GM21825 (cell line): ENCODE data around the gene DPCD.
"Not testable (repeated sequence)": the region's sequence is repeated elsewhere in the genome, so short reads cannot be mapped to it uniquely, and the experiment has no call there.

ENCODE experiments used
- ATAC-seq: cut with Tn5 transposase; IDR thresholded peaks from one replicate; pipeline ENCODE4 v1.9.1; 2021; ENCODE audit warnings: mild to moderate bottlenecking, moderate library complexity; ENCODE audit not compliant: unreplicated experiment

DPCD gene

GRCh38 chr10:101580486-101581399 is 7.4 kb upstream of the DPCD start:
- no peak for ATAC-seq

DNA sequence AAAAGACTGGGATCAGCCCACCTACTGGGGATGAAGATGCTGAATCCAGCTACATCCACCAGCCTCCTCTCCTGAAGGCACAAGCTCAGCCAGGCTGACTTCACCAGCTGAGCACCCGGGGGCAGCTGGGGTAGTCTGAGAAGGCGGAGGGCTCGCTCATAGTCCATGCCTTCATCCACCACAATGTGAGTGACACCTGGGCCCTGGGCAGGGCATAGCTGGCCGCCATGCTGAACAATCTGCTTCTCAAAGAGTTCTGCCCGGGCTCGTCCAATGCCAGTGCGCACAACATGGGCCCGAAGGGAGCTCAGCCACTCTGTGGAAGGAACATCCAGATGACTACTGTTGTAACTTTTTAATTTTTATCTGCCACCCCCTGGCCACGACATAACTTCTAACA is 2.3 kb upstream of the DPCD start:
- ATAC-seq, result no peak

DNA sequence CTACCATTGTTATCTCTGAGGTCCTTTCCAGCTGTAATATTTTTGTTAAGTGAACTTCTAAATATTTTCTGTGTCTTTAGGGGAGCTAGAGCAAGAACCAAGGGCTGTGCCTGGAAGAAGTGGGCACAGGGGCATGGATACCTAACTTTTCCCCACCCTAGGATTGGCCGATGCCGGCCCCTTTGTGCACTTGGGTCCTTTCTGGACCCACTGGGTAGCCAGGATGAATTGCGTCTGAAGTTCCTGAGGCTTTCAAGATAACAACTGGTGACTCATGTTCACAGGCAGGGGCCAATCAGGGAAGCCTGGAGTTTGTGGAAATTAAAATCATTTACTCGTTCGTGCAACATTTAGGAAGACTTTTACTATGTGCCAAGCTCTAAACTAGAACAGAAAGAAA is 758 bp downstream of the DPCD start:
- no peak for ATAC-seq

- ATAC-seq, result not testable (repeated sequence)
Observed at GRCh38 chr10:101593331-101593730, 5.2 kb downstream of the DPCD start.

GRCh38 chr10:101595591-101596433 is 7.7 kb downstream of the DPCD start:
- ATAC-seq, result no peak

DNA sequence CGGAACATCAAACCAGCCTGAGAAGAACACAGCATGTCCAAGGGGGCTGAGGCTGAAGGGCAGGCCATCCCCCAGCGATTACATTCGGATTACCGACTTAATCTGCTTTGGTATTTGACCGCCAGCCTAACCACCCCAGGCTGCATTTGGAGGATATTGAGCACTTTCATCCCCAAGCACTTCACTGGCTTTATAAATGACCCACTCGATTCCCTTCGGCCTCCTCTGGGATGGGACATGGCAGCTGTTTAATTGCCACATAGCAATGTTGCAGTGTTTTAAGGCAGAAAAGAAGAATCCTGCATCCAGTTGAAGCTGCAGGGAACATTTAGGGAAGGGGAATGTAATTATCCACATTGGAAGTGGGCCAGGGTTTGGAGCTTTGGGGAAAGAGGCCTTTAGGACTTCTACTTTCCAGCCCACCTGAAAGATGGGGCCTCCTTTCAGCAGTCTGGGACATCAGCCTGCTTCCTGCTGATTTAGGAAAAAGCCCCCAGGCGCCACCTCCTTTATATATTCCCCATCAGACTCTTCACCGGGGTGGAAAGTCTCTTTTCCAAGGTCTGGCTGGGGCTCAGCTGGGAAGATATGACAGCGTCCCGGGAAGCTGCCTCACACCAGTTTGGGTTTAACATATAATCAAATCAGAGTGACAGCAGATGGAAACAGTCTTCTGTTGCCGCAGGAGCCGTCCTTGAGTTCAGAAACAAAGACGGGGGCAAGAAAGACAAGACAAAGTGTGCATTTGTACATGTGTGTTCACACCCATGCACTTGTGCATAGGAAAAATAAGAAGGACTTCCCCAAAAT is 9.2 kb downstream of the DPCD start:
- no peak for ATAC-seq

DNA sequence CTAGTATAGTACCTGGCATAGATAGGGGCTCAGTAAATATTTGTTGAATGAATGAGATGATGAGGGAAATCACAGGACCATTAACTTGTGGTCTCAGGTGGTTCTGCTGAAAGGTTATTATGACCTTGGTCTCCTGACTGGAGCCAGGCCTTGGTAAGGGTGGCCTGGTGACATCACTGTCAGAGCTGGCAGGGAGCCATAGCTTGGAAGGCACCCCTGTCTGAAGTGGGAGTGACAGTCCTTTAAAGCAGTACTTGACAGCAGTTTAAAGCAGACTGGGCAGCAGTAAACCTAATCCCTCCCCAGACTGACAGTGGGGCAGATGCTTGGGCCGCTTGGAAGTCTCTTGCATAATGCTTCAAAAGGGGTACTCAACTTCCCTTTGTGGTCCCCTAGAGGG is 13.4 kb downstream of the DPCD start:
- no peak for ATAC-seq

- ATAC-seq, result peak; percentile 62
Observed at GRCh38 chr10:101602761-101603398, 14.8 kb downstream of the DPCD start.

- no peak for ATAC-seq
Observed at GRCh38 chr10:101607124-101607523, 19.0 kb downstream of the DPCD start.

DNA sequence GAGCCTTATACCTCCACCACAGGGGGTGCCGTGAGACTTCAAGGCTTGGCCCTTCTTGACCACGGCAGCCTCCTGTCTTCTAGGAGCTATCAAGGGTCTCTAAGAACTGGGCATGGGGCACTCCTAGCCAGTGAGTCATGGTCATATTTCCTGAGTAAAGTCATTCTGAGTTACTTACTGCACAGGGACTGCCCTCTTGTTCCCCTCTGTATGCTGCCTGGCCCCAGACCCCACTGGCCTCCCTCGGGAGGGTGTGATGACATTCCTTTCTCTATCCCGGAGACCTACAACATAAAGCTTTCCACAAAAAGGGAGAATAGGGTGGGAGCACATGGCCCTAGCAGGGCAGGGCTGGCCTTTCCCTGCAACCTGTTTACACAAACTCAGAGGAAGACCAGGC is 21.4 kb downstream of the DPCD start:
- no peak for ATAC-seq

DNA sequence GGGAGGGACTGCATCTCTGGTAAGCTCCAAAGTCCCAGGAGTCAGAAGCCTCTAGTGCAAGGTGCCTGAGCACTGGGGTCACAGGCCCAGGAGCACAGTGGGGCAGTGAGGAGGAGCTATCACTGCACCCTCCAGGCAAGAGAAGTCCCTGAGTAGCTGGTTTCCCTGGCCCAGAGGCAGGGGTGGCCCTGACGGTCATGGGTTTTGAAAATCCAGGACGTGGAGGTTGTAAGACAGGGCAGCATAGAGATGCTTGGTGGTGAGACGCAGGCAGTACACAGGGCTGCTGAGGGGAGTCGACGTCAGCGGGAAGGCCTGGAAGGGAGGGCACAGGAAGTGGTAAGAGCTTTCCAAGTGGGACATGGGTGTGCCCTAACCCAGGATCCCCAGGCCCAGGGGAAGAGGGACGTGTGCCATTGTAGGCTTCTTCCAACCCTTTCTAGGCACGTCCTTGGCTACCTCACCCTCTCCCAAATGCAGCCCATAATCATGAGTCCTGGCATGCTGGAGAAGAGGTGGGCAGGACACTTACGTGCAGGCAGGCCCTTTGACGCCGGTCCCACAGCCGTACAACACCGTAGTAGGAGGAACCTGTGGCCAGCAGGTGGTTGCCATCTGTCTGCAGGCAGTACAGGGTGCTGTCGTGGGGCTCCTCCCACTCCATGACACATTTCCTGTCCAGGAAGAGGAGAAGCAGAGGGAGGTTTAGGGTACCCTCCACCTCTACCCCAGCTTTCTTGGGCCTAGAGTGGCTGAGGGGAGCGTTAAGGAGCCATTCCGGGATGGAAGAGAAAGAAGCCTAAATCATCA is 23.2 kb downstream of the DPCD start:
- no peak for ATAC-seq

GRCh38 chr10:101612086-101612485 is 24.0 kb downstream of the DPCD start:
- no peak for ATAC-seq

- no peak for ATAC-seq
Observed at GRCh38 chr10:101612872-101613271, 24.8 kb downstream of the DPCD start.

DNA sequence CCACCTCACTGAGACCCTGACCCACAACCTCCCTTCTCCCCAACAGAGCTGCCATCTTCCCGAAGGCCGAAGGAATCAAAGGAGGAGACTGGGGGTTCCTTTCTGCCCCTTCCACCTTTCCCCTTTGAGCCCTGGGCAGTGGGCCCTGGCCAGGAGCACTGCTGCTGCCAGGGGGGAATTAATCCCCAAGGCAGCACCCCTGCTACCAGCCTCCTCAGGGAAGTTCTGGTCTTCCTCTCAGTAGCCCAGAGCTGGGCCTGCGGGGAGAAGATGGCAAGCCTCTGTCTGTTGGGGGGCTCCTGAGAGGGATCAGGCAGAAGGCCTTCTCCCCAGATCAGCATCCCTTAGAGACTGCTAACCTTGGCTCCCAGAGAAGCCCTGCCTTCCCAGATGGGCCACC is 25.5 kb downstream of the DPCD start:
- ATAC-seq, result no peak

- ATAC-seq, result no peak
Observed at GRCh38 chr10:101614663-101615524, 26.8 kb downstream of the DPCD start.

GRCh38 chr10:101615525-101616116 is 27.5 kb downstream of the DPCD start:
- no peak for ATAC-seq

GRCh38 chr10:101616415-101617101 is 28.4 kb downstream of the DPCD start:
- ATAC-seq, result no peak
